Gastroesophageal sphincter (tissue), 3 donors: Measurements from ENCODE around the gene TMEM51.

Source experiments
- POLR2A ChIP-seq, 2 donors: fragments of 450-650 bp; IDR thresholded peaks; one replicate each; pipeline ENCODE4 v1.6.1; 2017; ENCODE audit warnings: antibody characterized with exemption in 2 of 2, mild to moderate bottlenecking in 2 of 2, moderate library complexity in 1 of 2
- TF ChIP-seq, protein P1 (sequence below), 4 experiments: fragments of 200-600 bp in 2 of 4; fragments of 450-650 bp in 2 of 4; sonication (generic) in 1 of 4; IDR thresholded peaks; one replicate each; pipeline ENCODE4 v1.5.1; 2017 to 2019; ENCODE audit warnings: antibody characterized with exemption in 4 of 4, mild to moderate bottlenecking in 2 of 4, moderate library complexity in 2 of 4

DNA sequence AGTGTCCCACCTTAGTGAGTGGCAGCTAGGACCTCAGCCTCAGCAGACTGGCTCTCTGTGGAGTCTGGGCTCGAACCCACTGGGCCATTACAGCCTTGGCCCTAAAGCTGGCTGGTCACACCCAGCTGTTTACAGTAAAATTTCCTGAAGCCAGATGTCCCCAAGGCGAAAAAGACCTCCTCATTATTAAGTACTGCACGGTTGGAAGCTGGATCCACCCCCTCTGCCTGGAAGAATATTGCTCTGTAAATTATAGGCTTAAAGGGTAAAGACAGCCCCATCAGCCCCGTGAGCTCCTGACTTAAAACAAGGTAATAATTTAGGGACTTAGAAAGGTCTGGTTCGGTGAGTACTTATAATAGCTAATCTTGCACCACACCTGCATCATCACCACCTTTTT, 30.3 kb upstream of the TMEM51 start:
- TF ChIP-seq, protein P1, sequence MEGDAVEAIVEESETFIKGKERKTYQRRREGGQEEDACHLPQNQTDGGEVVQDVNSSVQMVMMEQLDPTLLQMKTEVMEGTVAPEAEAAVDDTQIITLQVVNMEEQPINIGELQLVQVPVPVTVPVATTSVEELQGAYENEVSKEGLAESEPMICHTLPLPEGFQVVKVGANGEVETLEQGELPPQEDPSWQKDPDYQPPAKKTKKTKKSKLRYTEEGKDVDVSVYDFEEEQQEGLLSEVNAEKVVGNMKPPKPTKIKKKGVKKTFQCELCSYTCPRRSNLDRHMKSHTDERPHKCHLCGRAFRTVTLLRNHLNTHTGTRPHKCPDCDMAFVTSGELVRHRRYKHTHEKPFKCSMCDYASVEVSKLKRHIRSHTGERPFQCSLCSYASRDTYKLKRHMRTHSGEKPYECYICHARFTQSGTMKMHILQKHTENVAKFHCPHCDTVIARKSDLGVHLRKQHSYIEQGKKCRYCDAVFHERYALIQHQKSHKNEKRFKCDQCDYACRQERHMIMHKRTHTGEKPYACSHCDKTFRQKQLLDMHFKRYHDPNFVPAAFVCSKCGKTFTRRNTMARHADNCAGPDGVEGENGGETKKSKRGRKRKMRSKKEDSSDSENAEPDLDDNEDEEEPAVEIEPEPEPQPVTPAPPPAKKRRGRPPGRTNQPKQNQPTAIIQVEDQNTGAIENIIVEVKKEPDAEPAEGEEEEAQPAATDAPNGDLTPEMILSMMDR (IDR thresholded peaks at IDR 0.05): no peak
- TF ChIP-seq POLR2A (IDR thresholded peaks at IDR 0.05): no peak
